Mesenteric fat pad (tissue), 1 donor: ENCODE measurements around the gene SLC35A2. TPM values are rescaled to one million over a fixed set of nuclear protein-coding genes. Genes with fewer than 3 reads are reported as not detected.
"Not testable (repeated sequence)": the region's sequence is repeated elsewhere in the genome, so short reads cannot be mapped to it uniquely, and the experiment has no call there.

Experiments
- DNase-seq: peaks from one replicate; pipeline ENCODE4 v3.0.0-alpha.2; 2020; ENCODE audit warnings: low spot score
- total RNA-seq: library from RNA; stranded (reverse); fragmentation: NEBNext Ultra II Directional; extraction: Animal tissue kit (Norgen Biotek cat#: 25700); gene quantifications from one replicate; pipeline ENCODE4 v1.2.1, GENCODE V29; 2021
- donor health status: DM: yes; HTN: yes; CAD: no.

The SLC35A2 gene
- total RNA-seq, 1 donor from 2014 or later = 24.5 TPM

GRCh38 chrX:48854121-48854804 lies 57.2 kb downstream of the SLC35A2 start:
- not testable (repeated sequence) for DNase-seq

GRCh38 chrX:48853494-48853893 lies 58.0 kb downstream of the SLC35A2 start:
- not testable (repeated sequence) for DNase-seq

Other genes with a start within 250 kb of the SLC35A2 start
- 22.0 TPM for gene WAS, start 227.8 kb downstream of the SLC35A2 start, total RNA-seq
- 5.1 TPM for gene SUV39H1, start 214.9 kb downstream of the SLC35A2 start, total RNA-seq
- gene GLOD5, start 149.9 kb downstream of the SLC35A2 start, total RNA-seq = not detected
- not detected for gene GATA1, start 125.1 kb downstream of the SLC35A2 start, total RNA-seq
- gene HDAC6, start 109.6 kb downstream of the SLC35A2 start, total RNA-seq = 47.1 TPM
- not detected for gene ERAS, start 85.1 kb downstream of the SLC35A2 start, total RNA-seq
- not detected for gene PCSK1N, start 76.0 kb downstream of the SLC35A2 start, total RNA-seq
- 22.1 TPM for gene TIMM17B, start 13.9 kb downstream of the SLC35A2 start, total RNA-seq
- 50.6 TPM for gene PQBP1, start 13.7 kb downstream of the SLC35A2 start, total RNA-seq
- 5.7 TPM for gene PIM2, start 7.4 kb upstream of the SLC35A2 start, total RNA-seq
- 40.0 TPM for gene OTUD5, start 46.0 kb upstream of the SLC35A2 start, total RNA-seq
- gene KCND1, start 60.2 kb upstream of the SLC35A2 start, total RNA-seq = 1.3 TPM
- 37.6 TPM for gene GRIPAP1, start 90.6 kb upstream of the SLC35A2 start, total RNA-seq
- 103 TPM for gene TFE3, start 131.7 kb upstream of the SLC35A2 start, total RNA-seq
- gene CCDC120, start 147.4 kb upstream of the SLC35A2 start, total RNA-seq = 4.0 TPM
- 20.7 TPM for gene PRAF2, start 162.4 kb upstream of the SLC35A2 start, total RNA-seq
- gene WDR45, start 168.2 kb upstream of the SLC35A2 start, total RNA-seq = 73.4 TPM
- 18.2 TPM for gene GPKOW, start 212.1 kb upstream of the SLC35A2 start, total RNA-seq